GM12864 (cell line): ENCODE results near the gene CLSTN2.

Experiments used
- DNase-seq: peaks from one replicate; pipeline ENCODE4 v3.0.0-alpha.2; 2011; ENCODE audit warnings: low read depth
- H3K4me3 ChIP-seq: 2 replicates; pipeline ENCODE4 v1.5.1; 2011; ENCODE audit warnings: mild to moderate bottlenecking, low read depth, low read length, control low read depth
- TF ChIP-seq, protein P1 (sequence below): IDR thresholded peaks from 2 replicates; pipeline ENCODE4 v1.5.1; 2011; ENCODE audit warnings: low read depth, mild to moderate bottlenecking, moderate library complexity, low read length, control low read depth, inconsistent platforms; ENCODE audit errors: missing control alignments

Gene CLSTN2

DNA sequence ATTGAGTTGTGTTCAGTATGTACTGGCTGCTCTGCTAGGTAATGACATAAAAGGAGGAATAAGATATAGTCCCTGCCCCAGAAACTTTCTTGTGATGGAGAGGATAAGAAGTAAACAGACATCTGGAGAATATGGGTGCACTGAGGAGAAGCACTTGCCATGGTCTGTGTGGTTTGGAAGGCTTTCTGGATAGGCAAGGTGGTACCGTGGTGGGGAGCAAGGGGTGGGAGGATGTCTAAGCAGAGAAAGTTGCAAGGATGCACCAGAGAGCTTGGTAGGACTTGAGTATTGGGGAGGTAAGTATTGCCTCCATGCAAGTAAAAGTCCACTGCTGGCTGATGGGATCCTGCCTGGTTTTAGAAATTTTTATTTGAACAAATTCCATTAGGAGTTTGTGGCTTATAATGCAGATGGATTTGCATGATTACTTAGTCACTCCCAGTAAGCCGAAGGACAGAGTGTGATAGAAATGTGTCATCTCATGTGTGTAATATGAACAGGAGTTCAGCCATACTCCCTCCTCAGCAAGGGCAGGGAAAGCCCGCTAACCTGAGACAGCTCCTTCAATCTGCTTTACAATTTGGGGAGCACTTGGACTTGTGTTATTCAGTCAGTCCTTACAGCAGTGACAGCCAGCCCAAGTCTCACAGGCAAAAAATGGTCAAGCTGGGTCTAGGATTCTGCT is 53.6 kb downstream of the CLSTN2 start:
- no peak overlapping the region for H3K4me3 ChIP-seq
- no peak for DNase-seq
- TF ChIP-seq, protein P1, sequence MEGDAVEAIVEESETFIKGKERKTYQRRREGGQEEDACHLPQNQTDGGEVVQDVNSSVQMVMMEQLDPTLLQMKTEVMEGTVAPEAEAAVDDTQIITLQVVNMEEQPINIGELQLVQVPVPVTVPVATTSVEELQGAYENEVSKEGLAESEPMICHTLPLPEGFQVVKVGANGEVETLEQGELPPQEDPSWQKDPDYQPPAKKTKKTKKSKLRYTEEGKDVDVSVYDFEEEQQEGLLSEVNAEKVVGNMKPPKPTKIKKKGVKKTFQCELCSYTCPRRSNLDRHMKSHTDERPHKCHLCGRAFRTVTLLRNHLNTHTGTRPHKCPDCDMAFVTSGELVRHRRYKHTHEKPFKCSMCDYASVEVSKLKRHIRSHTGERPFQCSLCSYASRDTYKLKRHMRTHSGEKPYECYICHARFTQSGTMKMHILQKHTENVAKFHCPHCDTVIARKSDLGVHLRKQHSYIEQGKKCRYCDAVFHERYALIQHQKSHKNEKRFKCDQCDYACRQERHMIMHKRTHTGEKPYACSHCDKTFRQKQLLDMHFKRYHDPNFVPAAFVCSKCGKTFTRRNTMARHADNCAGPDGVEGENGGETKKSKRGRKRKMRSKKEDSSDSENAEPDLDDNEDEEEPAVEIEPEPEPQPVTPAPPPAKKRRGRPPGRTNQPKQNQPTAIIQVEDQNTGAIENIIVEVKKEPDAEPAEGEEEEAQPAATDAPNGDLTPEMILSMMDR, result no peak

DNA sequence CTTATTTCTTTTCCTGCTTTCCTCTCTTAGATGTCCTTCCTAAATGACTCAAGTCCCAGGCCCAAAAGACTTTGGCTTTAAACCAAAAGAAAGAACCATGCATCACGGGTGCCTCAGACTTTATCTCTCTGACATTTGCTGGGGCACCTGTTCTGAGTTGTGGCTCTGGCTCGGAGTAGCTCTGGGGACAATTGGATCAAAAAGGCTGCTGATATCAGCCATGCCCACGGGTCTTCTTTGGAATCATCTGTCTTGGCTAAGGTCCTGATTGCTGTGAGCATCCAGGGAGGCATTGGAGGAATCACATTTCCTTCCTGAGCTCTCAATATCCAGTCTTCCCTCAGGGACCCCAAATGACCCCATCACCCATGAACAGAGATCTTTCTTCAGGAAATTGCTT is 59.9 kb downstream of the CLSTN2 start:
- no peak overlapping the region for H3K4me3 ChIP-seq
- TF ChIP-seq, protein P1, result no peak

DNA sequence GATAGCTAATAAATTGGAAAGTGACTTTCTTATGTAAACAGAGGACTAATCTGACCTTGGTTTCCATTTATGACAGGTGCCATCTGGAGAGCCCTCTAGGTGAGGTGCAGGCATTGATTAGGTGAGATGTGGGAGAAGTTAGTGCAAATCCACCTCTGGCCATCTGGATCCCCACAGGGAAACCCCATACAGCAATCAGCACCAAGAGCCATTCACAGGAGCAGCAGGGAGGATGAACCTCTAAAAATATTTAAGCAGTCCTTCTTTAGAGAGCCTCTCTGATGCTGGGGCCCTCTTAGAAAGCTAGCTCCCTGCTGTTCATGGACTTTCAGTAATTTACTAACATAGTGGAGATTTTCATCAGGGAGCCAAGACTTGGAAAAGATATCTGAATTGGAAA is 69.3 kb downstream of the CLSTN2 start:
- H3K4me3 ChIP-seq, result no peak overlapping the region
- TF ChIP-seq, protein P1, result no peak
- no peak for DNase-seq

More for the DNA sequence above, 59.9 kb downstream of the CLSTN2 start:
- no peak for DNase-seq

DNA sequence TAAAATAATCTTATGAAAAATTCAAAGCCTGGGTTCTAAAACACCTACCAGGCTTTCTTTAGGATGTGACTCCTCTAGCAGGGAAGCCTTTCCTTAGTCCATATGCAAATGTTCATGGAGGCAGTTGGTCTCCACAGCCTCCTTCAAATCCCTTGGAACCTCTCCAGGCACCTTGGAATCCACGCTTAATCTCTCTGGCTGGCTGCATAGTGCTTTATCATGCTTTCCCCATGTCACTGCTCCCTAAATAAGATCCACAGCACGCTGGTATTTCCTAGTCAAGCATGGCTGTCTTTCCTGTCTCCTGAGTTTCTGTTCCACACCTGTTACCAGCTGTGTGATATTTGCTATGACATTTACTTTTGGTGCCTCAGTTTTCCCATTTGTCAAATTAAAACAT is 71.3 kb downstream of the CLSTN2 start:
- TF ChIP-seq, protein P1, result no peak
- DNase-seq, result no peak
- no peak overlapping the region for H3K4me3 ChIP-seq

DNA sequence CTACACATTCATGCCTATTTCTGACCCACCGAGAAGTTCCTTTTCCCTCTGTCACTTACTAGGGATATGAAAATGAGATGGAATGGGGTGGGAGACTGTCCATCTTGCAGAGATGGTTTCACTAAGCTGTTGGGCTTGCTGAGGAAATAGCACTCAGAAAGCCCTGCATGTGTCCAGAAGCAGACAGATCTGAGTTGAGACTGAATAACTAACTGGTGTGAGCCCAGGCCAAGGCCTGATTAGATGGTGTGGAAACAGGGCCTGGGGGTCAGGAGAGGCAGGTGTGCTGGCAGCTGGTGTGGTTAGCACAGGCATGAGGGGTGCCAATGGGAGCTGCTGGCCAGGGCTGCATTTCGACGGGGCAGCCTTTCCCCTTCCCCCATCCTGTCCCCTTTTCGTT is 72.1 kb downstream of the CLSTN2 start:
- no peak for DNase-seq
- H3K4me3 ChIP-seq, result no peak overlapping the region
- TF ChIP-seq, protein P1, result no peak

DNA sequence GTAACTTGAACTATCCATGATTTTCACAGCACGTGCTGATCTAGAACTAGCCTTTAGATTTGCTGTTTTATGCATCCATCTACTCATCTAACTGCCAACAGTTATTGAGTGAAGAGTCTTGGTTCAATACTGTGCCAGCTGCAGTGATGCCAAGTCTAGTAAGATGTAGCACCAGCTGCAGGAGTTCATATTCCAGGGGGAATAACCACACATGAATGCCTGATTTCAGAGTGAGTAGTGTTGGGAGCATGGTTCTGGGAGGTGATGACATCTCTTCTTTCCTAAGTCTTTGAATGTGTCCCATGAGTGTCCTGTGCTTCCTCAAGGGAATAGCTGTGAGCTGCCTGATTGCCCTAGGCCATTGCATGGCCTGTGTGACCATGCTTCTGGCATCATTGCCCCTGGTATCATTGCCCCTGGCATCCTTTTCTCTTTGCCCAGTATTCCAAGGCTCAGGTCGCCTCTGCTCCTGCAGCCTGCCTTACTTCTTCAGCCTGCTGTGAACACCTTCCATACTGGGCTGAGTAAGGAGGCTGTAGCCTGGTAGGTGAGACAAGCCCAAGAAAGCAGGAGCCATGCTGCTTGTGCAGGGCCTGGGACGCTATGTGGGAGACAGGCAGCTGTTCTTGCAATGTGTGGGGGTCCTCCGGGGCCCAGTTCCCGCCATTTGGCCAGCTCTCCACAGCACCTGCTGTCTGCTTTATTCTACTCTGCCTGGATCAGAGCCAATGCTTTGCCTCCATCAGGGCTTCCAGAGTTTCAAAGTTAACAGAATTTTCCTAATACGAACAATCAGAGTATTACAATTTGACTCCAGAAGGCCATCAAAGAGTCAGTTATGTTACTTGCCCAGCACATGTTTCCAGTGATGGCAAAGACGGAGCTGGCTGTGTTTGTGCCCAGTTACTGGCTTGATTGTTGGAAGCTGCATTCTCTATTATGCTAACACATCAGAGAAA is 73.2 kb downstream of the CLSTN2 start:
- no peak overlapping the region for H3K4me3 ChIP-seq
- TF ChIP-seq, protein P1, result no peak
- DNase-seq, result no peak
